ENCODE data around the gene RFX5. TPM values are rescaled to one million over a fixed set of nuclear protein-coding genes. Genes with fewer than 3 reads are reported as not detected.

Gene RFX5
- polyA plus RNA-seq, 1 donor (not counting 4 experiments of a cell fraction or from before 2014, with no cell fraction given) = 55.4 TPM

- peaks cover 24 to 54% of the 10 kb centered on the region in 2 experiments for H3K36me3 ChIP-seq (ENCODE audit: control insufficient read depth in 2 of 2, extremely low read depth in 1 of 2, insufficient read depth in 2 of 2, low read length in 2 of 2)
- no peak overlapping the region for H3K4me2 ChIP-seq (ENCODE audit: control insufficient read depth, extremely low read depth, insufficient read depth, low read depth, low read length)
- H3K4me1 ChIP-seq (ENCODE audit: control insufficient read depth, extremely low read depth, insufficient read depth, low read length) = peaks cover 23% of the 10 kb centered on the region
- dilution Hi-C loops (cut with MboI; ENCODE audit: extremely low pct_ligation_motif_present, low sequenced_read_pairs) = no loop called here
- peaks cover 9% of the 10 kb centered on the region for H3K79me2 ChIP-seq (ENCODE audit: control insufficient read depth, insufficient read depth, low read length)
- no peaks in the 10 kb centered on the region for H3K9me3 ChIP-seq (ENCODE audit: control insufficient read depth, low read depth, low read length)
- FAIRE-seq = no peak
- TF ChIP-seq EZH2 (IDR thresholded peaks at IDR 0.05; ENCODE audit: low read length) (no peak), CTCF (optimal IDR thresholded peaks at IDR 0.05 in 1 of 3, IDR thresholded peaks at IDR 0.05 in 1 of 3, conservative IDR thresholded peaks at IDR 0.05 in 1 of 3; ENCODE audit: extremely low read depth in 1 of 3, insufficient read depth in 2 of 3, low read length in 3 of 3) (no peak)
- H2AFZ ChIP-seq (ENCODE audit: control insufficient read depth, low read length) = no peak overlapping the region
- no peak overlapping the region for H3K27ac ChIP-seq (ENCODE audit: control insufficient read depth, insufficient read depth, low read length)
- H3K4me3 ChIP-seq (ENCODE audit: control insufficient read depth in 2 of 3, extremely low read depth in 1 of 3, insufficient read depth in 2 of 3, low read depth in 1 of 3, low read length in 3 of 3) = no peak overlapping the region
- H4K20me1 ChIP-seq (ENCODE audit: control insufficient read depth, extremely low read depth, insufficient read depth, low read length) = peaks cover 7% of the 10 kb centered on the region
- no peaks in the 10 kb centered on the region for H3K27me3 ChIP-seq (ENCODE audit: control insufficient read depth, extremely low read depth, insufficient read depth, low read length)
- no peak for DNase-seq (ENCODE audit: low read depth, low spot score)
- peaks cover 6% of the 10 kb centered on the region for H3K9me1 ChIP-seq (ENCODE audit: control insufficient read depth, extremely low read depth, insufficient read depth, low read length)
- H3K9ac ChIP-seq (ENCODE audit: control insufficient read depth, extremely low read depth, insufficient read depth, low read length) = no peak overlapping the region
Measured at GRCh38 chr1:151315565-151316235, 31.4 kb downstream of the RFX5 start.

DNA sequence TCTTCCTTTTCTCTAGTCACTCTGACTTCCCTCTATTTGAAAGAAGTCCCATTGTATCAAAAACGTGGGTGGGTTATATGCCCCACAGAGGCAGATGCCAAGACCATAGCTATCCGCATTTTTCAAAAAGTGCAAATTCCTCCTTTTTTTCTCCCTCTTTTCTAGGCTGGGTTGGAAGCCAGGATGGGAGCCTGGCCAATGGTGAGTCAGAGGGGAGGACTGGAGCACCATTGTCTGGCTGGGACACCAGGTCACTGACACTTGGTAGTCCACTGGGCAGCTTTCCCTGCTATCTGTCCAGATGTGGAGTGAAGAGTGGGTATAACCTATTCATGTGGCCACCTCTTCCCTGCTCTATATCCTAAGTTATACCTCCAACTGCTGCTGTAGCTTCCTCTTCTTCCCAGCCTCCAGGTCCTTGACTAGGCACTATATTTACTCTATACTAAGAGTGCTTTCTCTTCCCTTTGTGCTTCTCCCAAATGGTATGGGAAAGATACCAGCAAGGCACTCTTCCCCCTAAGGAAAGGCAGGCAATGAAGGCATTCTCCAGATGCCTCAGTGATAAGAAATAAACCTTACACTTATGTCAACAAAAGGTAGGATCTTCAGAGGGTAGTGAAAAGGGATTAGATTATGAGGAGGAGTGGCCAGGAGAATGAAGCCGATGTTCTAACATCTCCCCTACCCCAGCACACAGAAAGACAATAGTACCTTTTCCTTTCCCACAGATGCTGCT, 32.7 kb downstream of the RFX5 start:
- no peak for TF ChIP-seq EZH2 (IDR thresholded peaks at IDR 0.05; ENCODE audit: low read length)
- no peak for TF ChIP-seq CTCF (optimal IDR thresholded peaks at IDR 0.05 in 1 of 3, IDR thresholded peaks at IDR 0.05 in 1 of 3, conservative IDR thresholded peaks at IDR 0.05 in 1 of 3; ENCODE audit: extremely low read depth in 1 of 3, insufficient read depth in 2 of 3, low read length in 3 of 3)
- H3K9me3 ChIP-seq (ENCODE audit: control insufficient read depth, low read depth, low read length) = no peaks in the 10 kb centered on the region
- peaks cover 25 to 56% of the 10 kb centered on the region in 2 experiments for H3K36me3 ChIP-seq (ENCODE audit: control insufficient read depth in 2 of 2, extremely low read depth in 1 of 2, insufficient read depth in 2 of 2, low read length in 2 of 2)
- no peak overlapping the region for H3K4me2 ChIP-seq (ENCODE audit: control insufficient read depth, extremely low read depth, insufficient read depth, low read depth, low read length)
- H3K4me3 ChIP-seq (ENCODE audit: control insufficient read depth in 2 of 3, extremely low read depth in 1 of 3, insufficient read depth in 2 of 3, low read depth in 1 of 3, low read length in 3 of 3) = no peak overlapping the region
- peaks cover 7% of the 10 kb centered on the region for H4K20me1 ChIP-seq (ENCODE audit: control insufficient read depth, extremely low read depth, insufficient read depth, low read length)
- H3K27ac ChIP-seq (ENCODE audit: control insufficient read depth, insufficient read depth, low read length) = no peak overlapping the region
- no peaks in the 10 kb centered on the region for H3K27me3 ChIP-seq (ENCODE audit: control insufficient read depth, extremely low read depth, insufficient read depth, low read length)
- H3K79me2 ChIP-seq (ENCODE audit: control insufficient read depth, insufficient read depth, low read length) = peaks cover 15% of the 10 kb centered on the region
- dilution Hi-C loops (cut with MboI; ENCODE audit: extremely low pct_ligation_motif_present, low sequenced_read_pairs) = no loop called here
- H2AFZ ChIP-seq (ENCODE audit: control insufficient read depth, low read length) = no peak overlapping the region
- H3K9me1 ChIP-seq (ENCODE audit: control insufficient read depth, extremely low read depth, insufficient read depth, low read length) = peaks cover 6% of the 10 kb centered on the region
- FAIRE-seq = no peak
- H3K4me1 ChIP-seq (ENCODE audit: control insufficient read depth, extremely low read depth, insufficient read depth, low read length) = peaks cover 23% of the 10 kb centered on the region
- DNase-seq (ENCODE audit: low read depth, low spot score) = no peak
- no peak overlapping the region for H3K9ac ChIP-seq (ENCODE audit: control insufficient read depth, extremely low read depth, insufficient read depth, low read length)

All from keratinocyte (primary cell).